Measurements from ENCODE around the gene LRP8. TPM values are rescaled to one million over a fixed set of nuclear protein-coding genes. Genes with fewer than 3 reads are reported as not detected.

LRP8 gene
- total and polyA plus RNA-seq, 2 of the 13 experiments (the other 11 are each of a cell fraction or from before 2014, with no cell fraction given), result 17.3 to 17.4 TPM

DNA sequence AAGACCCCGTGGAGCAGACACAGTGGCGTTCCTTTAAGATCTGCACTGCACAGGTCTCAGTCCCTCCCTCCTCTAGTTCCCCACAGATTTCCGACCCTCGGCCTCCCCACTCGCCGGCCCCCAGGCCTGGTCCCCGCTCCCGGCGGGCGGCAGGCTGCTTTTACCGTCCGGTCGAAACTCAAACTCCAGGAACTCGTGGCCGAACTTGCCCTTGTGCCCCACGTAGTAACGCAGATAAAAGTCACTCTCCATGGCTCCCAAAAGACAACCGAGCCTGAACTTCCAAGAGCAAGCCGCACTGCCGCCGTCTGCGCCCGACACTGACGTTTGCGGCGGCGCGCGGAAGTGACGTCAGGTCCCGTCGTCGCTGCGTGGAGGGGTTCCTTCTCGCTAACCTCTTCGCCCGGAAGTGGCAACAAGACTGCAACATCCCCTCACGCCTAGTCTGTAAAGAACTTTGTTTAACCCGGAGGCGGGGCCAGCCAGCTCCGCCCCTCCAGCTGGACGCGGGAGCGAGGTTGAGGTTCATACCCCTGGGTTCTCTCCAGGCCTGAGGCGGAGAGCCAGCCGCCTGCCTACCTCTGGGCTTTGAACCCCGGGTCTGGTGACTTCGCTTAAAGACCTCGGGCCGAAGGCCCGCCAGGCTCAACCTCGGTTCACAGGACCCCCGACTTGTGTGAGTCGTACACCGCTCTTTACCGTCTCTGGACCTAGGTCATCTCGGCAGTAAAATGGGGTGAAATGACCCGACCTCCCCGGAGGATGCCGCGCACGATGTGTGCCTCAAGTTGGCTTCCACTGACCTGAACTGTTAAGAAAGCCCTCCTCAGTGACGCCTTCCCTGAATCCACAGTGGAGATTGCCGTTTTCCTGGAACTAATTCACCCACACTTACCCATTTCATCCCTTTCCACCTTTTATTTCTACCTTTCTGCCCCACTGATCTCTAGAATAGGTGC is 89.4 kb downstream of the LRP8 start, which contains the start of gene MAGOH (continued):
- TF ChIP-seq, protein P1, sequence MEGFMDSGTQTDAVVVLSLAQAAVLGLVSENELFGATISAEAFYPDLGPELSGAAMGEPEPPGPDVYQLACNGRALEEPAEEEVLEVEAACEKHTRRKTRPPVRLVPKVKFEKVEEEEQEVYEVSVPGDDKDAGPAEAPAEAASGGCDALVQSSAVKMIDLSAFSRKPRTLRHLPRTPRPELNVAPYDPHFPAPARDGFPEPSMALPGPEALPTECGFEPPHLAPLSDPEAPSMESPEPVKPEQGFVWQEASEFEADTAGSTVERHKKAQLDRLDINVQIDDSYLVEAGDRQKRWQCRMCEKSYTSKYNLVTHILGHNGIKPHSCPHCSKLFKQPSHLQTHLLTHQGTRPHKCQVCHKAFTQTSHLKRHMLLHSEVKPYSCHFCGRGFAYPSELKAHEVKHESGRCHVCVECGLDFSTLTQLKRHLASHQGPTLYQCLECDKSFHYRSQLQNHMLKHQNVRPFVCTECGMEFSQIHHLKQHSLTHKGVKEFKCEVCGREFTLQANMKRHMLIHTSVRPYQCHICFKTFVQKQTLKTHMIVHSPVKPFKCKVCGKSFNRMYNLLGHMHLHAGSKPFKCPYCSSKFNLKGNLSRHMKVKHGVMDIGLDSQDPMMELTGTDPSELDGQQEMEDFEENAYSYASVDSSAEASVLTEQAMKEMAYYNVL (CRISPR knock-in tag; IDR thresholded peaks at IDR 0.05; ENCODE audit: borderline replicate concordance), result peak; percentile 41; the same call in 1 of the 2 replicates
- TF ChIP-seq ZNF616 (CRISPR knock-in tag; IDR thresholded peaks at IDR 0.05; ENCODE audit: low read depth), result peak; percentile 75; the same call in 1 of the 2 replicates
- TF ChIP-seq RBAK (CRISPR knock-in tag; IDR thresholded peaks at IDR 0.05), result no peak
- peak; percentile 41; the same call in 1 of the 2 replicates for TF ChIP-seq HES4 (CRISPR knock-in tag; IDR thresholded peaks at IDR 0.05; ENCODE audit: borderline replicate concordance)
- no peak for TF ChIP-seq KLF12 (CRISPR knock-in tag; IDR thresholded peaks at IDR 0.05; ENCODE audit: borderline replicate concordance)
- 0 out of 2 replicates have a peak, but pooled peaks have one; percentile 43 for TF ChIP-seq ZNF703 (CRISPR knock-in tag; IDR thresholded peaks at IDR 0.05; ENCODE audit: borderline replicate concordance)
- TF ChIP-seq ZKSCAN5 (CRISPR knock-in tag; IDR thresholded peaks at IDR 0.05), result no peak
- no peak for TF ChIP-seq GZF1 (CRISPR knock-in tag; IDR thresholded peaks at IDR 0.05)
- TF ChIP-seq MXD4 (CRISPR knock-in tag; IDR thresholded peaks at IDR 0.05), result peak; percentile 91; the same call in 1 of the 2 replicates
- TF ChIP-seq, protein P2, sequence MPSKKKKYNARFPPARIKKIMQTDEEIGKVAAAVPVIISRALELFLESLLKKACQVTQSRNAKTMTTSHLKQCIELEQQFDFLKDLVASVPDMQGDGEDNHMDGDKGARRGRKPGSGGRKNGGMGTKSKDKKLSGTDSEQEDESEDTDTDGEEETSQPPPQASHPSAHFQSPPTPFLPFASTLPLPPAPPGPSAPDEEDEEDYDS (CRISPR knock-in tag; IDR thresholded peaks at IDR 0.05), result peak; percentile 52; the same call in 1 of the 2 replicates
- no peak for TF ChIP-seq CHCHD3 (CRISPR knock-in tag; IDR thresholded peaks at IDR 0.05)
- TF ChIP-seq ZNF761 (CRISPR knock-in tag; conservative IDR thresholded peaks at IDR 0.05), result peak; percentile 85; the same call in 1 of the 2 replicates
- no peak for TF ChIP-seq ZNF850 (CRISPR knock-in tag; conservative IDR thresholded peaks at IDR 0.05)
- no peak for TF ChIP-seq AHR (CRISPR knock-in tag; IDR thresholded peaks at IDR 0.05)
- no peak for TF ChIP-seq SP1 (IDR thresholded peaks at IDR 0.05)
- TF ChIP-seq SP1 (CRISPR knock-in tag; IDR thresholded peaks at IDR 0.05), result peak; percentile 83
- peak; percentile 67 for TF ChIP-seq SRSF1 (optimal IDR thresholded peaks at IDR 0.05; ENCODE audit: low read depth, low read length)
- TF ChIP-seq ZNF224 (CRISPR knock-in tag; IDR thresholded peaks at IDR 0.05), result no peak; the same call in 1 of the 2 replicates
- peak; percentile 93 for TF ChIP-seq ASH2L (IDR thresholded peaks at IDR 0.05; ENCODE audit: insufficient read length, low read depth, low read length)
- TF ChIP-seq, protein P3, sequence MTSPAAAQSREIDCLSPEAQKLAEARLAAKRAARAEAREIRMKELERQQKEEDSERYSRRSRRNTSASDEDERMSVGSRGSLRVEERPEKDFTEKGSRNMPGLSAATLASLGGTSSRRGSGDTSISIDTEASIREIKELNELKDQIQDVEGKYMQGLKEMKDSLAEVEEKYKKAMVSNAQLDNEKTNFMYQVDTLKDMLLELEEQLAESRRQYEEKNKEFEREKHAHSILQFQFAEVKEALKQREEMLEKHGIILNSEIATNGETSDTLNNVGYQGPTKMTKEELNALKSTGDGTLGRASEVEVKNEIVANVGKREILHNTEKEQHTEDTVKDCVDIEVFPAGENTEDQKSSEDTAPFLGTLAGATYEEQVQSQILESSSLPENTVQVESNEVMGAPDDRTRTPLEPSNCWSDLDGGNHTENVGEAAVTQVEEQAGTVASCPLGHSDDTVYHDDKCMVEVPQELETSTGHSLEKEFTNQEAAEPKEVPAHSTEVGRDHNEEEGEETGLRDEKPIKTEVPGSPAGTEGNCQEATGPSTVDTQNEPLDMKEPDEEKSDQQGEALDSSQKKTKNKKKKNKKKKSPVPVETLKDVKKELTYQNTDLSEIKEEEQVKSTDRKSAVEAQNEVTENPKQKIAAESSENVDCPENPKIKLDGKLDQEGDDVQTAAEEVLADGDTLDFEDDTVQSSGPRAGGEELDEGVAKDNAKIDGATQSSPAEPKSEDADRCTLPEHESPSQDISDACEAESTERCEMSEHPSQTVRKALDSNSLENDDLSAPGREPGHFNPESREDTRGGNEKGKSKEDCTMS (CRISPR knock-in tag; conservative IDR thresholded peaks at IDR 0.05), result no peak
- TF ChIP-seq SMARCE1 (IDR thresholded peaks at IDR 0.05; ENCODE audit: borderline replicate concordance), result no peak
- TF ChIP-seq, protein P4, sequence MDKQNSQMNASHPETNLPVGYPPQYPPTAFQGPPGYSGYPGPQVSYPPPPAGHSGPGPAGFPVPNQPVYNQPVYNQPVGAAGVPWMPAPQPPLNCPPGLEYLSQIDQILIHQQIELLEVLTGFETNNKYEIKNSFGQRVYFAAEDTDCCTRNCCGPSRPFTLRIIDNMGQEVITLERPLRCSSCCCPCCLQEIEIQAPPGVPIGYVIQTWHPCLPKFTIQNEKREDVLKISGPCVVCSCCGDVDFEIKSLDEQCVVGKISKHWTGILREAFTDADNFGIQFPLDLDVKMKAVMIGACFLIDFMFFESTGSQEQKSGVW (CRISPR knock-in tag; IDR thresholded peaks at IDR 0.05; ENCODE audit: borderline replicate concordance), result no peak
- peak; percentile 52; the same call in 1 of the 2 replicates for TF ChIP-seq CBX5 (CRISPR knock-in tag; IDR thresholded peaks at IDR 0.05; ENCODE audit: borderline replicate concordance)
- TF ChIP-seq ZBTB3 (CRISPR knock-in tag; IDR thresholded peaks at IDR 0.05; ENCODE audit: borderline replicate concordance, low read depth), result no peak
